WI38 (cell line): Measurements from ENCODE around the gene PPP1R37.
A peak's percentile ranks its signal among the peaks of the same experiment; 100 is the strongest.

Source experiments
- H3K4me3 ChIP-seq: 2 replicates; pipeline ENCODE4 v1.5.1; 2011; ENCODE audit warnings: low read depth, mild to moderate bottlenecking, control low read depth, low read length
- TF ChIP-seq, protein P1 (sequence below): IDR thresholded peaks from 2 replicates; pipeline ENCODE4 v1.5.1; 2012; ENCODE audit warnings: low read depth, mild to moderate bottlenecking, control low read depth, low read length

Gene PPP1R37

DNA sequence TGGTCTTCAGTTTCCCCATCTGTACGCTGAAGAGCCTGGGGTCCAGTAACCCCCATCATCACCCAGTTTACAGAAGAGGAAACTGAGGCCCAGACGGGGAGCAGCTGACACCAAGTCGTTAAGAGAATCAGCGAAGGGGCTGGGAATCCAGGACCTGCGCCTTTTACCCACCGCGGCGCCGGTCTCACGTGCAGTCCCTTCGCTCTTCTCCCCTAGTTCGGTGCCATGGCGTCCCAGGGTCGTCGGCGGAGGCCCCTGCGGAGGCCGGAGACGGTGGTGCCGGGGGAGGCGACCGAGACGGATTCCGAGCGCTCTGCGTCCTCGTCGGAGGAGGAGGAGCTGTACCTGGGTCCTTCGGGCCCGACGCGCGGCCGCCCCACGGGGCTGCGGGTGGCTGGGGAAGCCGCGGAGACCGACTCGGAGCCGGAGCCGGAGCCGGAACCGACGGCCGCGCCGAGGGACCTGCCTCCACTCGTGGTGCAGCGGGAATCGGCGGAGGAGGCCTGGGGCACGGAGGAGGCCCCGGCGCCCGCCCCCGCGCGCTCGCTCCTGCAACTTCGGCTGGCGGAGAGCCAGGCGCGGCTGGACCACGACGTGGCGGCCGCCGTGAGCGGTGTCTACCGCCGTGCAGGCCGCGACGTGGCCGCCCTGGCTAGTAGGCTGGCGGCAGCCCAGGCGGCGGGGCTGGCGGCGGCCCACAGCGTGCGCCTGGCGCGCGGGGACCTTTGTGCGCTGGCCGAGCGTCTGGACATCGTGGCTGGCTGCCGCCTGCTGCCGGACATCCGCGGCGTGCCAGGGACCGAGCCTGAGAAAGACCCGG is 86.3 kb downstream of the PPP1R37 start:
- peak overlapping the region; percentile 84 for H3K4me3 ChIP-seq
- TF ChIP-seq, protein P1, sequence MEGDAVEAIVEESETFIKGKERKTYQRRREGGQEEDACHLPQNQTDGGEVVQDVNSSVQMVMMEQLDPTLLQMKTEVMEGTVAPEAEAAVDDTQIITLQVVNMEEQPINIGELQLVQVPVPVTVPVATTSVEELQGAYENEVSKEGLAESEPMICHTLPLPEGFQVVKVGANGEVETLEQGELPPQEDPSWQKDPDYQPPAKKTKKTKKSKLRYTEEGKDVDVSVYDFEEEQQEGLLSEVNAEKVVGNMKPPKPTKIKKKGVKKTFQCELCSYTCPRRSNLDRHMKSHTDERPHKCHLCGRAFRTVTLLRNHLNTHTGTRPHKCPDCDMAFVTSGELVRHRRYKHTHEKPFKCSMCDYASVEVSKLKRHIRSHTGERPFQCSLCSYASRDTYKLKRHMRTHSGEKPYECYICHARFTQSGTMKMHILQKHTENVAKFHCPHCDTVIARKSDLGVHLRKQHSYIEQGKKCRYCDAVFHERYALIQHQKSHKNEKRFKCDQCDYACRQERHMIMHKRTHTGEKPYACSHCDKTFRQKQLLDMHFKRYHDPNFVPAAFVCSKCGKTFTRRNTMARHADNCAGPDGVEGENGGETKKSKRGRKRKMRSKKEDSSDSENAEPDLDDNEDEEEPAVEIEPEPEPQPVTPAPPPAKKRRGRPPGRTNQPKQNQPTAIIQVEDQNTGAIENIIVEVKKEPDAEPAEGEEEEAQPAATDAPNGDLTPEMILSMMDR = no peak

DNA sequence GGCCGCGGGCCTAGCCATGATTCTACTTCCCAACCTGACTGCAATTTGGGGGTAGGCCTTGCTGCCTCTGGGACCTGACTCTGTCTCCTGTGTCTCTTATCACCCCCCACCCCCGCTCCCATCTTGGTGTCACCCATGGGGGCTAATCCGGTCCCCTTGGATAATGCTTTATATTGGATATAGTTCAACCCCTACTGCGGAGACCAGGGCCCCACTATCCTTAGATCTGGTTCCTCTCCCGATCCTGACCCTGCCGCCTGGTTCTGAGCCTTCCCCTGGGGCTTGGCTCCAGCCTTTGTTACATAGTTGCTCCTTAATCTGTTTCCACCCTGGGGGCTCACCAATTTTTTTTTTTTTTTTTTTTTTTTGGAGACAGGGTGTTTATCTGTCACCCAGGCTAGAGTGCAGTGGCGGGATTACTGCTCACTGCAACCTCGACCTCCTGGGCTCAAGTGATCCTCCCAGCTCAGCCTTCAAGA is 87.0 kb downstream of the PPP1R37 start:
- TF ChIP-seq, protein P1 = no peak
- peak overlapping the region; percentile 84 for H3K4me3 ChIP-seq

DNA sequence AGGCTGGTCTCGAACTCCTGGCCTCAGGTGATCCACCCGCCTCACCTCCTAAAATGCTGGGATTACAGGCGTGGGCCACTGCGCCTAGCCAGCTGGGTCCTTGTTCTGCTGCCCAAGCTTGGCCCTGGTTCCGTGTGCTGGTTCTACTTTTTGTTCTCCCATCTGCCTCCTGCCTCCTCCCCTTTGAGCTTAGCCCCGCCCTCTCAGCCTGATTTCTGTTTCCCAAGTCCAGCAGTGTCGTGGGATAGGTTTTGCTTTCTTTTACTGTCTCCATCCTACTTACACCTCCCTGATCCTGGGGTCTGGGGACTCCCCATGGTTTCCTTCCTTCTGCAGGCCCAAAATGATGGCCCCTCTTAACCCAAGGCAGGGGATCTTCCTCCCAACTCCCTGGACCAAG is 88.0 kb downstream of the PPP1R37 start:
- no peak overlapping the region for H3K4me3 ChIP-seq
- TF ChIP-seq, protein P1 = no peak

DNA sequence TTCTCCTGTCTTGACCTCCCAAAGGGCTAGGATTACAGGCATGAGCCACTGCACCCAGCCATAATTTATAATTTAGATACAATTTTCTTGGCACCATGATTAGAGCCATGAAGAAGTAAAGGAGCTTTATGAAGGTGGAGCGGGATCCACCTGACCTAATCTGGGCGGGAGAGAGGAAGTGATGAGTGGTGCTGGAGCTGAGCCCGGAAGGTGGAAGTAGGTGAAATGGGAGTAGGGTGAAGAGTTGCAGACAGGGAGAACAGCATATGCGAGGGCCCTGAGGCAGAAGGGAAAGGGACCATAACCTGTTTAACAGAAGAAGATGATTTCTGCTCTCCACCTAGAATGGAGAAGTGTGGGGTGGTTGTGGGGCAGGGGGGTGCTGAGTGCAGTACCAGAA is 89.8 kb downstream of the PPP1R37 start:
- TF ChIP-seq, protein P1 = no peak
- no peak overlapping the region for H3K4me3 ChIP-seq

DNA sequence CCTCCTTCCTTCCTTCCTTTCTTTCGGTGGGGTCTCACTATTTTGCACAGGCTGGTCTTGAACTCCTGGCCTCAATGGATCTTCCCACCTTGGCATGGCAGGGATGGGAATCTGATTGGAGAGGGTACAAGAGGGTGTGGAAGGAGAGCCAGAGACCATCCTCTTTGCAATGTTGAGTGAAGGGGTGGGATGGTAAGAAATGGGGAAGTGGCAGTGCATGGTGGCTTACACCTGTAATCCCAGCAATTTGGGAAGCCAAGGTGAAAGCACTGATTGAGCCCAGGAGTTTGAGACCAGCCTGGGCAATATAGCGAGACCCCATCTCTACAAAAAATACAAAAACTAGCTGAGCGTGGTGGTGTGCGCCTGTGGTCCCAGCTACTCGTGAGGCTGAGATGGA is 91.1 kb downstream of the PPP1R37 start:
- H3K4me3 ChIP-seq = no peak overlapping the region
- TF ChIP-seq, protein P1 = no peak

DNA sequence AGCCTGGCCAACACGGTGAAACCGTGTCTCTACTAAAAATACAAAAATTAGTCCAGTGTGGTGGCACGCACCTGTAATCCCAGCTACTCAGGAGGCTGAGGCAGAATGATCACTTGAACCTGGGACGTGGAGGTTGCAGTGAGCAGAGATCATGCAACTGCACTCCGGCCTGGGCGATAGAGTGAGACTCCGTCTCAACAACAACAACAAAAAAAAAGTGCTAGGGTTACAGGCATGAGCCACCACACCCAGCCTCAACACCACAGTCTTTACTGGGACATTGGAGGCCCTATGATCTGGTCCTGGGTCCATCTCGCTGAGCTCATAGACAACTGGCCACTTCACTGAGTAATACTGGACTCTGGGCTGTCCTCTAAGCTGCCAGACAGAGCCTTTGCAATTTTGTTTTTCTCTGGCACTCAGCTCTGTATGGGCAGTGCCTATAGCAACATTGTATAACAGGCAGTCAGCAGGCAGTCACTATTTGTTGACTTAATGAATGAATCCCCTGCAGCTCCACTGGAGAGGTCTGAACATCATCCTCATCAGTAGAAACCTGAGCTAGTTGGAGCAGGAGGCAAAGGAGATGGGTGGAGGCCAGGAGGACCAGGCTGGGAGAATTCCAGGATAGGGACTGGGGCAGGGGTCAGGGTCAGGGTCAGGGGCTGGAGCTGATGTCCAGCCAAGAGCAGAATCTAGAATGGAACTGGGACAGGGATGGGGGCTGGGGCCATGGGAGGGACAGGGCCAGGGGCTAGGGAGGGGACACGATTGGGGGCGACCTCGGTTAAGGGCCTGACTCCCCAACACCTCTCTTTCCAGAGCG is 93.7 kb downstream of the PPP1R37 start:
- TF ChIP-seq, protein P1 = no peak
- no peak overlapping the region for H3K4me3 ChIP-seq
